Neuron (in vitro differentiated cells): ENCODE results near the gene TMEM17.
"Not testable (repeated sequence)": the region's sequence is repeated elsewhere in the genome, so short reads cannot be mapped to it uniquely, and the experiment has no call there.

Experiments
- H2AFZ ChIP-seq: one replicate; pipeline ENCODE4 v1.6.1; 2013; ENCODE audit warnings: low read depth, mild to moderate bottlenecking, inconsistent platforms, low read length, moderate library complexity
- H3K27me3 ChIP-seq: one replicate; pipeline ENCODE4 v1.6.1; 2013; ENCODE audit warnings: low read length; ENCODE audit not compliant: insufficient read depth
- H3K36me3 ChIP-seq: one replicate; pipeline ENCODE4 v1.6.1; 2013; ENCODE audit warnings: low read length; ENCODE audit not compliant: insufficient read depth
- H3K4me1 ChIP-seq: one replicate; pipeline ENCODE4 v1.6.1; 2013; ENCODE audit warnings: low read length; ENCODE audit not compliant: insufficient read depth
- H3K4me3 ChIP-seq: 2 replicates; pipeline ENCODE4 v1.5.1; 2013; ENCODE audit warnings: mild to moderate bottlenecking, low read length, moderate library complexity
- H3K9me3 ChIP-seq: one replicate; pipeline ENCODE4 v1.6.1; 2013; ENCODE audit warnings: low read length

Gene TMEM17, protein sequence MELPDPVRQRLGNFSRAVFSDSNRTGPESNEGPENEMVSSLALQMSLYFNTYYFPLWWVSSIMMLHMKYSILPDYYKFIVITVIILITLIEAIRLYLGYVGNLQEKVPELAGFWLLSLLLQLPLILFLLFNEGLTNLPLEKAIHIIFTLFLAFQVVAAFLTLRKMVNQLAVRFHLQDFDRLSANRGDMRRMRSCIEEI

DNA sequence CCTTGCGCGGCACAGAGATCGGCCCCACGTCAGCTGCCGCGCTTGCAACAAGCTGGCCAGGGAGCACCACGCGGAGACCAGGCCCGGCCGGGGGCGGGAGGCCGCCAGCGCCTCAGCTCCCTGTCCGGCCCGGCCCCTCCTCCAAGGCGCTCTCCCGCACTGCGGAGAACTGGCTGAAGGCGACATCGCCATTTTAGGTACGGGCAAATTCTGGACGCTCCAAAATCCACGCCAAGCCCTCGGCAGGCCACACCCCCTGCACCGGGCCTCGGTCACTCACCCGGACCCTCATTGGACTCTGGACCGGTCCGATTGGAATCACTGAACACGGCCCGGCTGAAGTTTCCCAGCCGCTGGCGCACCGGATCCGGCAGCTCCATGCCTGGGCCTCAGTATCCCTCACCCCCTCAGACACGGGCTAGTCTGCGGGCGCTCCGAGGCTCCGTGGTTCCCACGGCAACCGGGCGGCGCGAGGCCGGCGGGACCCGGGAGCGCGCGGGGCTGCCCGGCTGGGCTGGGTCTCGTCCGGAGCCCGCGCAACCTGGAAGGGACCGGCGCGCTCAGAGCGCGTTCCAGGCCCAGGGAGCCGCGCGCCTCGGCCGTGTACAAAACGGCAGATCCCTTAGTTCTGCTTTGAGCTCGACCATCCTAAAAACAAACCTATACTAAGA is at the start of gene TMEM17:
Gene TMEM17, minus strand, starts transcription at position 446 of the 671 bp plus-strand sequence. Its CDS starts 66 bp downstream, at position 380.
- H3K9me3 ChIP-seq, result no peaks in the 10 kb centered on the region
- H3K36me3 ChIP-seq, result peaks cover 3% of the 10 kb centered on the region
- H3K4me3 ChIP-seq, result peak within 1 kb of the TSS; percentile 82
- no peaks in the 10 kb centered on the region for H3K27me3 ChIP-seq
- peak within 1 kb of the TSS; percentile 79 for H2AFZ ChIP-seq
- peaks cover 9% of the 10 kb centered on the region for H3K4me1 ChIP-seq

GRCh38 chr2:62554440-62554839 is 48.4 kb upstream of the TMEM17 start:
- Histone ChIP-seq H3K9me3 (peaks cover 2% of the 10 kb centered on the region), H3K4me3 (no peak overlapping the region), H3K36me3 (no peaks in the 10 kb centered on the region), H2AFZ (no peak overlapping the region), H3K27me3 (no peaks in the 10 kb centered on the region), H3K4me1 (no peaks in the 10 kb centered on the region)

GRCh38 chr2:62550461-62550860 is 44.5 kb upstream of the TMEM17 start:
- H3K9me3 ChIP-seq, result no peaks in the 10 kb centered on the region
- H3K4me1 ChIP-seq, result no peaks in the 10 kb centered on the region
- H3K27me3 ChIP-seq, result no peaks in the 10 kb centered on the region
- no peaks in the 10 kb centered on the region for H3K36me3 ChIP-seq
- H2AFZ ChIP-seq, result no peak overlapping the region
- no peak overlapping the region for H3K4me3 ChIP-seq

GRCh38 chr2:62547854-62548253 is 41.9 kb upstream of the TMEM17 start:
- Histone ChIP-seq H3K4me1 (no peaks in the 10 kb centered on the region), H3K27me3 (no peaks in the 10 kb centered on the region), H3K9me3 (no peaks in the 10 kb centered on the region), H3K36me3 (no peaks in the 10 kb centered on the region), H2AFZ (no peak overlapping the region), H3K4me3 (no peak overlapping the region)

GRCh38 chr2:62545261-62545660 is 39.3 kb upstream of the TMEM17 start:
- Histone ChIP-seq H3K9me3 (no peaks in the 10 kb centered on the region), H2AFZ (no peak overlapping the region), H3K4me3 (no peak overlapping the region), H3K27me3 (no peaks in the 10 kb centered on the region), H3K36me3 (no peaks in the 10 kb centered on the region), H3K4me1 (peaks cover 4% of the 10 kb centered on the region)

DNA sequence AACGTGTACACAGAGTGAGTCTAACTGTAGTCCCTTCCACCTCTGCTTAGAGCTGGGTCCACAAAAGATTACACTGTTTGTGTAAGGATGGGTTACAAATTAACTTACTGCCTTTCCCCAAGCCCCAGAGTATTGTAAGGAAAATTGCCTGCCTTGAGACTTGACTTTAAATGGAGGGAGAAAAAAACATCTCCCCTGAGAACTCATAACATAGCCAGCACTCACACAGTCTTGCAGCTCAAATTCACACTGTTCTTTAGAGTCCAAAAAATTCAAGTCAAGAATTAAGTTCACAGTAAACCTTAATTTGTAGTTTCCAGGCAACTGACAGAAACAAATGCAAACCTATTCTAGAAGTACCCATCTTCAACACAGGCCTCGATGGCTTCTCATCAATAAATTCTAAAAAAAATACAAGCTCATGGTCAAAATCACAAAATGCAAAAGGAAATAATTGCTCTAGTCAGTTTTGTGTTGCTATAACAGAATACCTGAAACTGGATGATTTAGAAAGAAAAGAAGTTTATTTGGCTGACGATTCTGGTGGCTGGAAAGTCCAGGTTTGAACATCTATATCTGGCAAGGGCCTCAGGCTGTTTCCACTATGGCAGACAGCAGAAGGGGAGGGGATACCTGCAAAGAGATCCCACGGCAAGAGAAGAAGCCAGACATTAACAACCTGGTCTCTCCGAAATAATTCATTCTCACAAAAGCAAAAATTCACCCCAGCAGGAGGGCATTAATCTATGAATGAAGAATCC is 34.6 kb upstream of the TMEM17 start:
- Histone ChIP-seq H3K36me3 (no peaks in the 10 kb centered on the region), H3K4me1 (peaks cover 4% of the 10 kb centered on the region), H3K9me3 (no peaks in the 10 kb centered on the region), H3K27me3 (no peaks in the 10 kb centered on the region), H3K4me3 (no peak overlapping the region), H2AFZ (no peak overlapping the region)

- peaks cover 4% of the 10 kb centered on the region for H3K4me1 ChIP-seq
- no peaks in the 10 kb centered on the region for H3K9me3 ChIP-seq
- H3K27me3 ChIP-seq, result no peaks in the 10 kb centered on the region
- no peak overlapping the region for H3K4me3 ChIP-seq
- H2AFZ ChIP-seq, result no peak overlapping the region
- H3K36me3 ChIP-seq, result no peaks in the 10 kb centered on the region
These were observed 33.8 kb upstream of the TMEM17 start for GRCh38 chr2:62539606-62540407.

GRCh38 chr2:62538756-62539155 is 32.8 kb upstream of the TMEM17 start:
- H3K36me3 ChIP-seq, result no peaks in the 10 kb centered on the region
- H3K27me3 ChIP-seq, result no peaks in the 10 kb centered on the region
- peaks cover 4% of the 10 kb centered on the region for H3K4me1 ChIP-seq

GRCh38 chr2:62537814-62538213 is 31.8 kb upstream of the TMEM17 start:
- Histone ChIP-seq H3K27me3 (no peaks in the 10 kb centered on the region), H3K36me3 (no peaks in the 10 kb centered on the region), H3K9me3 (no peaks in the 10 kb centered on the region), H2AFZ (no peak overlapping the region), H3K4me3 (no peak overlapping the region), H3K4me1 (peaks cover 4% of the 10 kb centered on the region)

More at GRCh38 chr2:62538756-62539155, 32.8 kb upstream of the TMEM17 start:
- Histone ChIP-seq H3K4me3 (no peak overlapping the region), H2AFZ (no peak overlapping the region), H3K9me3 (no peaks in the 10 kb centered on the region)

- Histone ChIP-seq H3K27me3 (no peaks in the 10 kb centered on the region), H3K36me3 (no peaks in the 10 kb centered on the region), H3K4me3 (no peak overlapping the region), H3K9me3 (no peaks in the 10 kb centered on the region), H2AFZ (no peak overlapping the region), H3K4me1 (peaks cover 4% of the 10 kb centered on the region)
These were observed 31.0 kb upstream of the TMEM17 start for GRCh38 chr2:62536873-62537547.

- not testable (repeated sequence) for H3K4me3 ChIP-seq, H2AFZ ChIP-seq, H3K36me3 ChIP-seq, H3K9me3 ChIP-seq, H3K27me3 ChIP-seq, H3K4me1 ChIP-seq
These were observed 29.5 kb upstream of the TMEM17 start for GRCh38 chr2:62535521-62535920.

GRCh38 chr2:62531594-62531993 is 25.6 kb upstream of the TMEM17 start:
- H3K9me3 ChIP-seq, result no peaks in the 10 kb centered on the region
- no peak overlapping the region for H2AFZ ChIP-seq
- no peak overlapping the region for H3K4me3 ChIP-seq
- H3K36me3 ChIP-seq, result no peaks in the 10 kb centered on the region
- H3K27me3 ChIP-seq, result no peaks in the 10 kb centered on the region
- H3K4me1 ChIP-seq, result peaks cover 5% of the 10 kb centered on the region
